ENCODE data around the gene ITGB1. TPM values are rescaled to one million over a fixed set of nuclear protein-coding genes. Genes with fewer than 3 reads are reported as not detected.

The ITGB1 gene
- total RNA-seq, 2 experiments from 2014 or later, result 82.4 to 82.9 TPM

GRCh38 chr10:32950591-32951108 is 7.4 kb downstream of the ITGB1 start:
- CTCF ChIA-PET, result no interaction called here
- Histone ChIP-seq H3K4me1 (ENCODE audit: insufficient read depth, low read length) (peaks cover 20% of the 10 kb centered on the region), H3K27me3 (ENCODE audit: control insufficient read depth in 1 of 2, insufficient read depth in 2 of 2, low read length in 2 of 2) (no peaks in the 10 kb centered on the region), H3K36me3 (ENCODE audit: insufficient read depth, low read length) (no peaks in the 10 kb centered on the region), H3K27ac (ENCODE audit: low read depth in 1 of 2, low read length in 2 of 2) (peak overlapping the region in 1 of 2 donors; percentile 4), H3K9me3 (ENCODE audit: control insufficient read depth in 1 of 2, insufficient read depth in 1 of 2, low read length in 2 of 2) (no peaks in the 10 kb centered on the region), H3K4me3 (ENCODE audit: low read length) (peak overlapping the region; percentile 21)
- H3K27me3 Mint-ChIP-seq, result no peaks in the 10 kb centered on the region
- no peaks in the 10 kb centered on the region for H3K9me3 Mint-ChIP-seq
- H3K36me3 Mint-ChIP-seq (ENCODE audit: low read depth), result peaks cover 13% of the 10 kb centered on the region
- TF ChIP-seq CTCF (IDR thresholded peaks at IDR 0.05), result no peak
- peaks cover 89% of the 10 kb centered on the region for H3K4me1 Mint-ChIP-seq (ENCODE audit: low read depth)
- H3K4me3 Mint-ChIP-seq, result peak overlapping the region; percentile 47
- intact Hi-C loops (cut with DNase I, micrococcal nuclease), result loop anchor here in 1 of 2 experiments (10.0 kb wide), 1 partner anchor 566 kb away; no protein-coding TSS in a partner anchor
- no peak for ATAC-seq (ENCODE audit: poor library complexity)
- DNase-seq, result no peak
- H3K27ac Mint-ChIP-seq, result peak overlapping the region; percentile 28
- POLR2A ChIA-PET, result interaction anchor here (1.3 kb wide), 1 partner anchor 30 kb away, joined by 3 read pairs; no protein-coding TSS in a partner anchor

GRCh38 chr10:32949221-32949678 is 8.8 kb downstream of the ITGB1 start:
- H3K4me3 Mint-ChIP-seq, result peak overlapping the region; percentile 26
- H3K36me3 Mint-ChIP-seq (ENCODE audit: low read depth), result peaks cover 7% of the 10 kb centered on the region
- ChIA-PET POLR2A (no interaction called here), CTCF (no interaction called here)
- no peaks in the 10 kb centered on the region for H3K27me3 ChIP-seq (ENCODE audit: control insufficient read depth in 1 of 2, insufficient read depth in 2 of 2, low read length in 2 of 2)
- no peak overlapping the region for H3K4me3 ChIP-seq (ENCODE audit: low read length)
- no peak overlapping the region for H3K27ac ChIP-seq (ENCODE audit: low read depth in 1 of 2, low read length in 2 of 2)
- no peaks in the 10 kb centered on the region for H3K36me3 ChIP-seq (ENCODE audit: insufficient read depth, low read length)
- ATAC-seq (ENCODE audit: poor library complexity) (no peak), DNase-seq (no peak)
- peaks cover 84% of the 10 kb centered on the region for H3K4me1 Mint-ChIP-seq (ENCODE audit: low read depth)
- no peak overlapping the region for H3K27ac Mint-ChIP-seq
- no peaks in the 10 kb centered on the region for H3K9me3 ChIP-seq (ENCODE audit: control insufficient read depth in 1 of 2, insufficient read depth in 1 of 2, low read length in 2 of 2)
- H3K27me3 Mint-ChIP-seq, result no peaks in the 10 kb centered on the region
- intact Hi-C loops (cut with DNase I, micrococcal nuclease), result no loop called here
- peaks cover 24% of the 10 kb centered on the region for H3K4me1 ChIP-seq (ENCODE audit: insufficient read depth, low read length)
- no peaks in the 10 kb centered on the region for H3K9me3 Mint-ChIP-seq
- TF ChIP-seq CTCF (IDR thresholded peaks at IDR 0.05), result no peak

GRCh38 chr10:32948451-32948850 is 9.6 kb downstream of the ITGB1 start:
- peaks cover 2% of the 10 kb centered on the region for H3K36me3 ChIP-seq (ENCODE audit: insufficient read depth, low read length)
- CTCF ChIA-PET, result interaction anchor here (1.6 kb wide), 1 partner anchor 23 kb away, joined by 3 read pairs; no protein-coding TSS in a partner anchor
- H3K27ac Mint-ChIP-seq, result peak overlapping the region; percentile 50
- no peaks in the 10 kb centered on the region for H3K27me3 Mint-ChIP-seq
- H3K27ac ChIP-seq (ENCODE audit: low read depth in 1 of 2, low read length in 2 of 2), result no peak overlapping the region
- peaks cover 24% of the 10 kb centered on the region for H3K4me1 ChIP-seq (ENCODE audit: insufficient read depth, low read length)
- TF ChIP-seq CTCF (IDR thresholded peaks at IDR 0.05), result no peak
- H3K36me3 Mint-ChIP-seq (ENCODE audit: low read depth), result peaks cover 3% of the 10 kb centered on the region
- H3K4me3 ChIP-seq (ENCODE audit: low read length), result no peak overlapping the region
- H3K9me3 ChIP-seq (ENCODE audit: control insufficient read depth in 1 of 2, insufficient read depth in 1 of 2, low read length in 2 of 2), result no peaks in the 10 kb centered on the region
- H3K9me3 Mint-ChIP-seq, result no peaks in the 10 kb centered on the region
- H3K4me3 Mint-ChIP-seq, result peak overlapping the region; percentile 55
- ATAC-seq (ENCODE audit: poor library complexity) (peak; percentile 64), DNase-seq (peak in 3 of 14 experiments; percentile 49 to 63 (median 54))
- POLR2A ChIA-PET, result interaction anchor here (0.7 kb wide), 1 partner anchor 9 kb away, joined by 3 read pairs; no protein-coding TSS in a partner anchor
- intact Hi-C loops (cut with DNase I, micrococcal nuclease), result no loop called here
- H3K27me3 ChIP-seq (ENCODE audit: control insufficient read depth in 1 of 2, insufficient read depth in 2 of 2, low read length in 2 of 2), result no peaks in the 10 kb centered on the region
- peaks cover 82% of the 10 kb centered on the region for H3K4me1 Mint-ChIP-seq (ENCODE audit: low read depth)
